ENCODE data around the gene BBOX1. TPM values are rescaled to one million over a fixed set of nuclear protein-coding genes. Genes with fewer than 3 reads are reported as not detected.

Gene BBOX1
- total RNA-seq, 1 donor from 2014 or later: not detected

DNA sequence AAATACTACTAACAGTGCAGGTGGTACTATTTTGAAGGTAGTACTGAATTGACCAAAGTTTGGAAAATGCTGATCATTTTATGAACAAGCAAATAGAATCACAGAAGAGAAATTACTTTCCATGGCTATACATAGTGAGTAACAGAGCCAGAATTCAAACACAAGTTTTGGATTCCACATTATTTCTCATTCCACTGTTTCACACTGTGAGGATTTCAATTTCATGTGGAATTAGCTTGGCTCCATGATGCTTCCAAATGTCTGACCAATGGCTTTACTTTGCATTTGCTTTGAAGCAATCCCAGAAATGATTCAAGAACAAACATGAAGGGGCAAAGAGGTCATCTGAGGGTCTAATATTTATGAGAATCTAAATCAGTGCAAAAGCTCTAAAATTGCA is 98.1 kb downstream of the BBOX1 start:
- Mint-ChIP-seq H3K36me3 (ENCODE audit: insufficient read depth) (peaks cover 14% of the 10 kb centered on the region), H3K27ac (no peak overlapping the region), H3K9me3 (ENCODE audit: low read depth) (peaks cover 35% of the 10 kb centered on the region), H3K27me3 (no peaks in the 10 kb centered on the region), H3K4me3 (ENCODE audit: low read depth) (no peak overlapping the region), H3K4me1 (ENCODE audit: low read depth) (no peaks in the 10 kb centered on the region)
- DNase-seq (ENCODE audit: low spot score, unreplicated experiment): no peak
- TF ChIP-seq, protein P1, sequence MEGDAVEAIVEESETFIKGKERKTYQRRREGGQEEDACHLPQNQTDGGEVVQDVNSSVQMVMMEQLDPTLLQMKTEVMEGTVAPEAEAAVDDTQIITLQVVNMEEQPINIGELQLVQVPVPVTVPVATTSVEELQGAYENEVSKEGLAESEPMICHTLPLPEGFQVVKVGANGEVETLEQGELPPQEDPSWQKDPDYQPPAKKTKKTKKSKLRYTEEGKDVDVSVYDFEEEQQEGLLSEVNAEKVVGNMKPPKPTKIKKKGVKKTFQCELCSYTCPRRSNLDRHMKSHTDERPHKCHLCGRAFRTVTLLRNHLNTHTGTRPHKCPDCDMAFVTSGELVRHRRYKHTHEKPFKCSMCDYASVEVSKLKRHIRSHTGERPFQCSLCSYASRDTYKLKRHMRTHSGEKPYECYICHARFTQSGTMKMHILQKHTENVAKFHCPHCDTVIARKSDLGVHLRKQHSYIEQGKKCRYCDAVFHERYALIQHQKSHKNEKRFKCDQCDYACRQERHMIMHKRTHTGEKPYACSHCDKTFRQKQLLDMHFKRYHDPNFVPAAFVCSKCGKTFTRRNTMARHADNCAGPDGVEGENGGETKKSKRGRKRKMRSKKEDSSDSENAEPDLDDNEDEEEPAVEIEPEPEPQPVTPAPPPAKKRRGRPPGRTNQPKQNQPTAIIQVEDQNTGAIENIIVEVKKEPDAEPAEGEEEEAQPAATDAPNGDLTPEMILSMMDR (IDR thresholded peaks at IDR 0.05; ENCODE audit: unreplicated experiment): no peak

DNA sequence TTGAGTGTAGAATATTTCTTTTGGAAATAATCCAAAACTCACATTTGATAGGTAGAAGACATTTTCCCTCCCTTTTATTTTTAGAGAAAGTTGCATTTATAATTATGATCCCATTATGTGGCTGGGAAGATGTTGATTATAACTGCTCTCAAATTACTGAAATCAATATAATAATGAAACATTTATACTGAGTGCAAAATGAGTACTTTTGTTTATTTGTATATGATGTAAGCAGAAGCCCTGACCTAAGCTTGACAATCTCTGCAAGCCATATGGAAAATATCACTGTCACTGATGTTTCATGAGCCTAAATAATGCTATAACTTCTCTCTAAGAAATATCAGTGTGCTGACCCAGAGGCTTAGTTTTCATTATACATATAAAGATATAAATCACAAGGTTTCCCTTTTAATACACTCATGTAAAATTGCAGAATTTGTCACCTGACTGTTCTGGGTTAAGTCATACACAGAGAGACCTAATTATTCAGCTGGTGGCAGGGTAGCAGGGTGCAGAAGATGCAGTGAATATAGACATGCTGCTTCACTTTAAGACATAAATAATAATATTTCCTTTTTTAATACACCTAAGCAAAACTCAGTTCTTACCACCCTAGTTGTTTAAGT is 99.2 kb downstream of the BBOX1 start:
- H3K9me3 Mint-ChIP-seq (ENCODE audit: low read depth): peaks cover 32% of the 10 kb centered on the region
- DNase-seq (ENCODE audit: low spot score, unreplicated experiment): no peak
- no peak overlapping the region for H3K27ac Mint-ChIP-seq
- peaks cover 14% of the 10 kb centered on the region for H3K36me3 Mint-ChIP-seq (ENCODE audit: insufficient read depth)
- no peaks in the 10 kb centered on the region for H3K27me3 Mint-ChIP-seq
- H3K4me3 Mint-ChIP-seq (ENCODE audit: low read depth): no peak overlapping the region
- no peaks in the 10 kb centered on the region for H3K4me1 Mint-ChIP-seq (ENCODE audit: low read depth)
- TF ChIP-seq, protein P1 (IDR thresholded peaks at IDR 0.05; ENCODE audit: unreplicated experiment): no peak

DNA sequence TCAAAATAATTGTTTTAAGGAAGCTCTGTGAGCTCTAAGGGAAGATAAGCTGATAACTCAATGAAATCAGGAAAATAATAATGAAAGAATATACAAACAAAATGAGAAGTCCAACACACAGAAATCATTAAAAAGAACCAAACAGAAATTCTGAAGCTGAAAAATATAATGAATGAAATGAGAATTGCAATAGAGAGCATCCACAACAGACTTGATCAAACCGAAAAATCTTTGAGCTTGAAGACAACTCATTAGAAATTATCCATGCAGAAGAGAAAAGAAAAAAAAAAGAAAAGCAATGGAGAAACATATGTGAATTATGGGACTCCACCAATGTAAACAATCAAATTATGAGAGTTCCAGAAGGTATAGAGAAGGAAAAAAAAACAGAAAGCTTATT is 101.0 kb downstream of the BBOX1 start:
- DNase-seq (ENCODE audit: low spot score, unreplicated experiment): no peak
- TF ChIP-seq, protein P1 (IDR thresholded peaks at IDR 0.05; ENCODE audit: unreplicated experiment): no peak
- no peaks in the 10 kb centered on the region for H3K27me3 Mint-ChIP-seq
- H3K4me3 Mint-ChIP-seq (ENCODE audit: low read depth): no peak overlapping the region
- peaks cover 19% of the 10 kb centered on the region for H3K9me3 Mint-ChIP-seq (ENCODE audit: low read depth)
- peaks cover 8% of the 10 kb centered on the region for H3K36me3 Mint-ChIP-seq (ENCODE audit: insufficient read depth)
- H3K4me1 Mint-ChIP-seq (ENCODE audit: low read depth): no peaks in the 10 kb centered on the region
- no peak overlapping the region for H3K27ac Mint-ChIP-seq

DNA sequence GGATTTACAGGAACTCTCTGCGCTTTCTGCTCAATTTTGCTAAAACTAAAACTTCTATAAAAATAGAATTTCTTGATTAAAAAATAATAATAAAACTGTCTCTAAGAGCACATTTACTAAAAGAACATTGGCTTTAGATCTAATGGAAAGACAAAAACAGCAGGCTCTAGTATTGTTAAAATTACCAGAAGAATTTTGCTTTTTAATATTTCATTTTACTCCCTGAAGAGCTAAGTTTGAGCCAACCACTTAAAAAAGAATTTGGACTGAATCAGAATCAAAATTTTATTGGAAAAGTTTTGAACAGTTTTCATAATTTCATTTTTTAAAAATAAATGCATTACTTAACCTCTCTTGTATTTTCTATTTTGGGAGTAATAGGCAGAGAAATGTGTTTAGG is 107.3 kb downstream of the BBOX1 start:
- no peak for DNase-seq (ENCODE audit: low spot score, unreplicated experiment)
- Mint-ChIP-seq H3K4me1 (ENCODE audit: low read depth) (peaks cover 5% of the 10 kb centered on the region), H3K27me3 (no peaks in the 10 kb centered on the region), H3K9me3 (ENCODE audit: low read depth) (no peaks in the 10 kb centered on the region), H3K27ac (no peak overlapping the region), H3K36me3 (ENCODE audit: insufficient read depth) (peaks cover 1% of the 10 kb centered on the region), H3K4me3 (ENCODE audit: low read depth) (no peak overlapping the region)
- TF ChIP-seq, protein P1 (IDR thresholded peaks at IDR 0.05; ENCODE audit: unreplicated experiment): no peak

DNA sequence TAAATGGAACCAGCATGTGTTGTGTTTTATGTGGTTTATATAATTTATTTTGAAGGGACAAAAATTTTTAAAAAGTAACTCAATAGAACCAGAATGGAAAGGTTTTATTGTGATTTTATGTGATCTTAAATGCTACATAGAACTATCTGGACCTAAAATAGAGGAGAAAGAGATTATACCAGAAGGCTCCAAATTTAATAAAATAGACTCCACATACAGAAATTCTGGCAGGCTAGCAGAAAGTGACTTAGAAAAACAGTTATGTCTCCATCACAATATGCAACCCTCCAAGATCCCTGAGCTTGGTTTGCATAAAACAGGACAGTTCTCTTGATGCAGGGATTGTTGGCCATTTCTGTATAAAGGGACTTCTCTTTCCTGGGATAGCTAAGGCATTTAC is 107.9 kb downstream of the BBOX1 start:
- Mint-ChIP-seq H3K27me3 (no peaks in the 10 kb centered on the region), H3K4me3 (ENCODE audit: low read depth) (no peak overlapping the region), H3K4me1 (ENCODE audit: low read depth) (peaks cover 5% of the 10 kb centered on the region), H3K9me3 (ENCODE audit: low read depth) (no peaks in the 10 kb centered on the region), H3K36me3 (ENCODE audit: insufficient read depth) (peaks cover 1% of the 10 kb centered on the region), H3K27ac (no peak overlapping the region)
- no peak for DNase-seq (ENCODE audit: low spot score, unreplicated experiment)
- TF ChIP-seq, protein P1 (IDR thresholded peaks at IDR 0.05; ENCODE audit: unreplicated experiment): no peak

Measured in progenitor cell of endocrine pancreas (in vitro differentiated cells).